ENCODE data around the gene CCER1. TPM values are rescaled to one million over a fixed set of nuclear protein-coding genes. Genes with fewer than 3 reads are reported as not detected.
"Not testable (repeated sequence)": the region's sequence is repeated elsewhere in the genome, so short reads cannot be mapped to it uniquely, and the experiment has no call there.

CCER1 gene
- total RNA-seq = not detected

DNA sequence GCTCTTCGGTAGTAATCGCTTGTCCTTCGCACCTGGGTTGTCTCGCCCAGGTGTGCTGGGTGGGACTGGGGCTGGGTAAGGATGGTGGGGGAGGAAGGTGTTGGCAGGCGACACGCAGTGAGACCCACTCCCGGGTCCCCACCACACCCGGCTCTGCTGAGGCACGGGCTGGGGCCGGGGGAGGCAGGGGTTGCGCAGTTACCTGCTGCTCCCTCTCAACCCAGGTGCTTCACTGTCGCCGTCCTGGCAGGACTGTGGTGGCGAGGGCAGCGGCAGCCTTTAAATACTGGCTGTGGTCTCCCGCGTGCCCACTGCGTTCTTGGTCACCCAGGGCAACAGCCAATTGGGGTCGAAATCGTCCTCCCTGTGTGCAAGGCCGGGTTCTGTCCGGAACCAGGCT lies at the start of gene CCER1:
CCER1 (minus strand) TSS at position 256 of the 400 bp plus-strand sequence. CDS start 434 bp downstream, outside the sequence.
- DNase-seq = no peak
- no peak for ATAC-seq (ENCODE audit: low read depth)
- H3K4me1 Mint-ChIP-seq = peaks cover 2% of the 10 kb centered on the region
- no peak within 1 kb of the TSS for H3K27ac Mint-ChIP-seq
- no peaks in the 10 kb centered on the region for H3K36me3 Mint-ChIP-seq
- no peak within 1 kb of the TSS for H3K4me3 Mint-ChIP-seq
- no peaks in the 10 kb centered on the region for H3K9me3 Mint-ChIP-seq
- H3K27me3 Mint-ChIP-seq = peaks cover 11% of the 10 kb centered on the region
- POLR2A ChIA-PET = no interaction called here

DNA sequence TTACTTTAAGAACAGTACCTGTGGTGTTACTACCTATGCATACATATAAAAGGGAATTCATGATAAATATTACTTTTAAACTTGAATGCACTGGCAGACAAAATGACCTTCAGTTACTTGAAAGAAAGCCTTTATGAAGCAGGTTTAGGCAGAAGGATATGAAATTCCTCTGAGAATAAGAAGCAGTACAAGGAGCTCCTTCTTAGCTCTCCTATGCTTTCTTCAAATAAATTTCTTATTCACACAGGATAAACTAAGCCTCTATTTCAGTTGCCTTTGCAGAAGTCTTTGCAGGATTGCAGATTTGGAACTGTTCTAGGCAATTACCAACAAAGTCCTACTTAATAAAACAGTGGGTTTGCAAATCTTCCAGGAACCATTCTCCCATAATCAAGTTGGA lies 48.8 kb upstream of the CCER1 start:
- Mint-ChIP-seq H3K4me3 (no peak overlapping the region), H3K36me3 (peaks cover 3% of the 10 kb centered on the region), H3K4me1 (peaks cover 18% of the 10 kb centered on the region), H3K9me3 (peaks cover 2% of the 10 kb centered on the region), H3K27ac (no peak overlapping the region), H3K27me3 (peaks cover 37% of the 10 kb centered on the region)
- no peak for ATAC-seq (ENCODE audit: low read depth)
- POLR2A ChIA-PET = no interaction called here
- no peak for DNase-seq

- Mint-ChIP-seq H3K9me3 (no peaks in the 10 kb centered on the region), H3K27me3 (peaks cover 21% of the 10 kb centered on the region), H3K27ac (no peak overlapping the region), H3K36me3 (no peaks in the 10 kb centered on the region), H3K4me3 (no peak overlapping the region), H3K4me1 (no peaks in the 10 kb centered on the region)
- POLR2A ChIA-PET = no interaction called here
- ATAC-seq (ENCODE audit: low read depth) = no peak
- DNase-seq = no peak
Observed at GRCh38 chr12:91001306-91001705, 46.3 kb upstream of the CCER1 start.

GRCh38 chr12:90999966-91000365 lies 45.0 kb upstream of the CCER1 start:
- Mint-ChIP-seq H3K9me3 (no peaks in the 10 kb centered on the region), H3K4me3 (no peak overlapping the region), H3K36me3 (no peaks in the 10 kb centered on the region), H3K27me3 (peaks cover 18% of the 10 kb centered on the region), H3K4me1 (no peaks in the 10 kb centered on the region), H3K27ac (no peak overlapping the region)
- DNase-seq (no peak), ATAC-seq (ENCODE audit: low read depth) (no peak)
- POLR2A ChIA-PET = no interaction called here

- Mint-ChIP-seq H3K27ac (no peak overlapping the region), H3K9me3 (no peaks in the 10 kb centered on the region), H3K4me1 (no peaks in the 10 kb centered on the region), H3K36me3 (no peaks in the 10 kb centered on the region), H3K27me3 (peaks cover 19% of the 10 kb centered on the region), H3K4me3 (no peak overlapping the region)
- DNase-seq (no peak), ATAC-seq (ENCODE audit: low read depth) (no peak)
- POLR2A ChIA-PET = no interaction called here
Observed at GRCh38 chr12:90999527-90999926, 44.6 kb upstream of the CCER1 start.

DNA sequence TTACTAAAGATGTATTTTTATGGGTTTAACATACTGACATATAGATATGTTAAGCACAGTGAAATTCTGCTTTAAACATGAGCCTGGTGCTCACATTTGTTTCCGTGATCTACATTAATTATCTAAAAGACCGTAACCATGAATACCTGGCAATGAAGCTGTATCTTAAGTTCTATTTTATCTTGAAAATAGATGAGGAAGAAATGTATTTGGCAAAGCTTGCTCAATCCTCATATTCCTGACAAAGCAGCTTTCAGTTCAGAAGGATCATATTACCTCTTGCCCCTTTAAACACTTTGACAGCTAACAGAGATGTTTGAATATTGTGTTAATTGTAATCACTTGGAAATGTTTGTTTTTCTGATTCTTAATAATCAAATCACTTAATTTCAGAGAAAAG lies 40.0 kb upstream of the CCER1 start:
- Mint-ChIP-seq H3K36me3 (no peaks in the 10 kb centered on the region), H3K4me1 (no peaks in the 10 kb centered on the region), H3K4me3 (no peak overlapping the region), H3K27me3 (peaks cover 6% of the 10 kb centered on the region), H3K27ac (no peak overlapping the region), H3K9me3 (no peaks in the 10 kb centered on the region)
- DNase-seq (no peak), ATAC-seq (ENCODE audit: low read depth) (no peak)
- POLR2A ChIA-PET = no interaction called here

- Mint-ChIP-seq H3K36me3 (no peaks in the 10 kb centered on the region), H3K4me1 (no peaks in the 10 kb centered on the region), H3K9me3 (no peaks in the 10 kb centered on the region), H3K4me3 (no peak overlapping the region), H3K27me3 (peaks cover 11% of the 10 kb centered on the region), H3K27ac (no peak overlapping the region)
- DNase-seq = no peak
- POLR2A ChIA-PET = no interaction called here
- no peak for ATAC-seq (ENCODE audit: low read depth)
Observed at GRCh38 chr12:90991952-90992465, 37.0 kb upstream of the CCER1 start.

GRCh38 chr12:90990611-90991010 lies 35.6 kb upstream of the CCER1 start:
- Mint-ChIP-seq H3K4me3 (no peak overlapping the region), H3K9me3 (peaks cover 1% of the 10 kb centered on the region), H3K4me1 (no peaks in the 10 kb centered on the region), H3K36me3 (no peaks in the 10 kb centered on the region), H3K27ac (no peak overlapping the region), H3K27me3 (peaks cover 11% of the 10 kb centered on the region)
- POLR2A ChIA-PET = no interaction called here
- DNase-seq = no peak
- no peak for ATAC-seq (ENCODE audit: low read depth)

DNA sequence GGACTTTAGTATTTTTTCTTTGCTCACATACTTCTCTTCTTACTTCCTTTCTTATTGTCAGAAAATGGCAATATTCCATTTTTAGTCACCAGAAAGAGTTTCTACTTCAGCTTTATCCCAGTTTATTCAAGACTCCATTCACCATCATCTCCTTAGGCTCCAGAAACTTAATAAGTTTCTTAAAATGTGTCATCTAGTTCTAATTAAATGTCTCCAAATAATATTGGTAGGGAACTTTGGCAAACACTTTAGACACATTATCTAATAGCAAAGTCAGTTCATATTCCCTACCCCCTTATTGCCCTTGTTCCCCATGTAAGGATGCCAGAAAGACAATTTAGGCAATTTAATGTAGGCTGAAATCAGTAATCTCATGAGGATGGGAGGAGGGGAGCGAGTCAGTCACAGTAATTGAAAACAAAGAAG lies 34.7 kb upstream of the CCER1 start:
- POLR2A ChIA-PET = no interaction called here
- DNase-seq = no peak
- Mint-ChIP-seq H3K36me3 (no peaks in the 10 kb centered on the region), H3K4me3 (no peak overlapping the region), H3K4me1 (no peaks in the 10 kb centered on the region), H3K9me3 (peaks cover 1% of the 10 kb centered on the region), H3K27me3 (peaks cover 7% of the 10 kb centered on the region), H3K27ac (no peak overlapping the region)
- no peak for ATAC-seq (ENCODE audit: low read depth)

DNA sequence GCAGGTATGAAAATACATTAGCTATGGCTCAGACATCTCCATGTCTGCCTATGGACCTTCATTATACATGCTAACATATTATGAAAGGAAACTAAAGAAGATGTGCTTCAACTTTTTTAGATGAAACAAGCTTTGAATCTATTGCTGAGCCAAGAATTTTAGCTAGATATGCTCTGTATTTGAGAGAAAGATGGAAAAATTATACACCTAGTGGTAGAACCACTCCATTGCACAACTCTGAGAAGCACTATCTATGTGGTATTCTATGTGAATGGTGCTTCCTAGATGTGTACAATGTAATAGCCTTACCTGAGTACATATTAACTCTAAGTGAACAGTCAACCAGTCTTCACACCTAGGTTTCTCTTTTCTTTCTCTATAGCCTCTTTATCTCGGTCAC lies 32.5 kb upstream of the CCER1 start:
- POLR2A ChIA-PET = no interaction called here
- Mint-ChIP-seq H3K4me3 (no peak overlapping the region), H3K27me3 (peaks cover 13% of the 10 kb centered on the region), H3K36me3 (no peaks in the 10 kb centered on the region), H3K27ac (no peak overlapping the region), H3K4me1 (no peaks in the 10 kb centered on the region), H3K9me3 (peaks cover 1% of the 10 kb centered on the region)
- ATAC-seq (ENCODE audit: low read depth) (no peak), DNase-seq (no peak)

DNA sequence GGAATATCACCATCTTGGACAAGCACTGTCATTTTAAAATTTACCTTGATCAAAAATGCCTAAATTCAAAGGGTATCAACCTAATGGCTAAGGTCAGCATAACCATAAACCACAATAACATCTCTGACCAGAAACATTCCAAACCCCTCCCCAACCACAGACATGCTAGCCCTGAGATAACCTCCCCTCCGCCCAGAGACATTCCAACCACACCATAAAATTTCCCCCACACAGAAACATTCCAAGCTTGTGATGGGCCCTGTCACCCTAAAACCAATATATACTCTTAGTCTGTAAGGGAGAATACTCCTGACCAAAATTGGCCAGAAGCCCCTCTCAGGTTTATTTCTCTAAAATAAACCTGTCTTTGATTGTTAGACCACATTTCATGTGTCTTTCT lies 32.1 kb upstream of the CCER1 start:
- Mint-ChIP-seq H3K27ac (no peak overlapping the region), H3K4me3 (no peak overlapping the region), H3K4me1 (no peaks in the 10 kb centered on the region), H3K9me3 (peaks cover 1% of the 10 kb centered on the region), H3K36me3 (no peaks in the 10 kb centered on the region), H3K27me3 (peaks cover 12% of the 10 kb centered on the region)
- ATAC-seq (ENCODE audit: low read depth) (no peak), DNase-seq (no peak)
- POLR2A ChIA-PET = no interaction called here

GRCh38 chr12:90985331-90985730 lies 30.4 kb upstream of the CCER1 start:
- H3K36me3 Mint-ChIP-seq; POLR2A ChIA-PET; DNase-seq; H3K9me3 Mint-ChIP-seq; H3K4me1 Mint-ChIP-seq; ATAC-seq (ENCODE audit: low read depth); H3K27ac Mint-ChIP-seq; H3K4me3 Mint-ChIP-seq: not testable (repeated sequence)
- peaks cover 15% of the 10 kb centered on the region for H3K27me3 Mint-ChIP-seq

DNA sequence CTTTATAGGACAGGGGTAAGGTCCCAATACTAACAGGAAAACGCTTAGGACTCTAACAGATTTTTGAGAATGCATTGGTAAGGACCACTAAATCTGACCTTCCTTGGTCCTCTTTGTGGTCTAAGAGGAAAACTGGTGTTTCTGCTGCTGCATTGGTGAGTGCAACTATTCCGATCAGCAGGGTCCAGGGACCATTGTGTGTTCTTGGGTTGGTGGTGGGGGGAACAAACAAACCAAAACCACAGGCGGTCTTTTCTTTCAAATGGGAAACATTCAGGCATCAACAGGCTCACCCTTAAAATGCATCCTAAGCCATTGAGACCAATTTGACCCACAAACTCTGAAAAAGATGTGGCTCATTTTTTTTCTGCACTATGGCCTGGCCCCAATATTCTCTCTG lies 29.1 kb upstream of the CCER1 start:
- Mint-ChIP-seq H3K9me3 (peaks cover 1% of the 10 kb centered on the region), H3K27me3 (peaks cover 15% of the 10 kb centered on the region), H3K4me1 (no peaks in the 10 kb centered on the region), H3K27ac (no peak overlapping the region), H3K36me3 (no peaks in the 10 kb centered on the region), H3K4me3 (no peak overlapping the region)
- DNase-seq = no peak
- no peak for ATAC-seq (ENCODE audit: low read depth)
- POLR2A ChIA-PET = no interaction called here

- no peak for DNase-seq
- no peak for ATAC-seq (ENCODE audit: low read depth)
- no peaks in the 10 kb centered on the region for H3K36me3 Mint-ChIP-seq
- H3K27me3 Mint-ChIP-seq = peaks cover 10% of the 10 kb centered on the region
- POLR2A ChIA-PET = no interaction called here
- no peaks in the 10 kb centered on the region for H3K4me1 Mint-ChIP-seq
- H3K27ac Mint-ChIP-seq = no peak overlapping the region
- H3K4me3 Mint-ChIP-seq = no peak overlapping the region
- peaks cover 1% of the 10 kb centered on the region for H3K9me3 Mint-ChIP-seq
Observed at GRCh38 chr12:90982170-90982569, 27.2 kb upstream of the CCER1 start.

- H3K9me3 Mint-ChIP-seq = no peaks in the 10 kb centered on the region
- POLR2A ChIA-PET = no interaction called here
- H3K27me3 Mint-ChIP-seq = peaks cover 13% of the 10 kb centered on the region
- H3K4me3 Mint-ChIP-seq = no peak overlapping the region
- no peak for ATAC-seq (ENCODE audit: low read depth)
- H3K36me3 Mint-ChIP-seq = no peaks in the 10 kb centered on the region
- no peak for DNase-seq
- no peak overlapping the region for H3K27ac Mint-ChIP-seq
- H3K4me1 Mint-ChIP-seq = no peaks in the 10 kb centered on the region
Observed at GRCh38 chr12:90979951-90980350, 25.0 kb upstream of the CCER1 start.

All from activated naive CD8-positive, alpha-beta T cell treated with anti-CD3 and anti-CD28 coated beads, Interleukin-2, amount 10 ng/mL, durations not matched to agents 7 days and 5 days (primary cell).